ENCODE measurements around the gene PIGM.

DNA sequence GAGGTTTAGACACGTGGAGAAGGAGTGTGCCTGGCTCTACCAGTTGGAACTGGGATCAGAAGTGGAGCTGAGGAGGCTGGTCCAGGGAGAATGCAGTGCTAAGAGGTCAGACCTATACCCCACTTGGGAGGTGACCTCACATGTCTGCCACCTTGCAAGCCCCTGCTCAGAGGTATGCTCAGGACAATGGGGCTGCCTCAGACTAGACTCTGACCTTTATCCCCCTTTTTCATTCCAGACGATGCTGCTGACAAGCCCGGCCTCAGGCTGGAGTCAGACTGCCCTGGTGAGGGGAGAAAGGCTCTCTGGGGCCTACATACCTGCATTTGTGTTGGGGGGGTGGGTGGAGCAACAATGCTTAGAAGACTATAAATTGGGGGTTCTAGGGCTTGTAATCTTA, 33.0 kb upstream of the PIGM start:
- TF ChIP-seq, protein P1, sequence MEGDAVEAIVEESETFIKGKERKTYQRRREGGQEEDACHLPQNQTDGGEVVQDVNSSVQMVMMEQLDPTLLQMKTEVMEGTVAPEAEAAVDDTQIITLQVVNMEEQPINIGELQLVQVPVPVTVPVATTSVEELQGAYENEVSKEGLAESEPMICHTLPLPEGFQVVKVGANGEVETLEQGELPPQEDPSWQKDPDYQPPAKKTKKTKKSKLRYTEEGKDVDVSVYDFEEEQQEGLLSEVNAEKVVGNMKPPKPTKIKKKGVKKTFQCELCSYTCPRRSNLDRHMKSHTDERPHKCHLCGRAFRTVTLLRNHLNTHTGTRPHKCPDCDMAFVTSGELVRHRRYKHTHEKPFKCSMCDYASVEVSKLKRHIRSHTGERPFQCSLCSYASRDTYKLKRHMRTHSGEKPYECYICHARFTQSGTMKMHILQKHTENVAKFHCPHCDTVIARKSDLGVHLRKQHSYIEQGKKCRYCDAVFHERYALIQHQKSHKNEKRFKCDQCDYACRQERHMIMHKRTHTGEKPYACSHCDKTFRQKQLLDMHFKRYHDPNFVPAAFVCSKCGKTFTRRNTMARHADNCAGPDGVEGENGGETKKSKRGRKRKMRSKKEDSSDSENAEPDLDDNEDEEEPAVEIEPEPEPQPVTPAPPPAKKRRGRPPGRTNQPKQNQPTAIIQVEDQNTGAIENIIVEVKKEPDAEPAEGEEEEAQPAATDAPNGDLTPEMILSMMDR (IDR thresholded peaks at IDR 0.05), result no peak
- no peak for TF ChIP-seq POLR2A (IDR thresholded peaks at IDR 0.05)
